Breast epithelium (tissue), 3 donors: Measurements from ENCODE around the gene PLCG2.

Source experiments
- POLR2AphosphoS5 ChIP-seq, 3 donors: sonication (generic); formaldehyde crosslinking; IDR thresholded peaks; one replicate each; pipeline ENCODE4 v1.6.1; 2017; ENCODE audit warnings: antibody characterized with exemption in 3 of 3
- TF ChIP-seq, protein P1 (sequence below), 3 donors: fragments of 450-650 bp; IDR thresholded peaks; one replicate each; pipeline ENCODE4 v1.5.1; 2016 to 2017; ENCODE audit warnings: antibody characterized with exemption in 3 of 3, mild to moderate bottlenecking in 3 of 3, moderate library complexity in 3 of 3

- TF ChIP-seq, protein P1, sequence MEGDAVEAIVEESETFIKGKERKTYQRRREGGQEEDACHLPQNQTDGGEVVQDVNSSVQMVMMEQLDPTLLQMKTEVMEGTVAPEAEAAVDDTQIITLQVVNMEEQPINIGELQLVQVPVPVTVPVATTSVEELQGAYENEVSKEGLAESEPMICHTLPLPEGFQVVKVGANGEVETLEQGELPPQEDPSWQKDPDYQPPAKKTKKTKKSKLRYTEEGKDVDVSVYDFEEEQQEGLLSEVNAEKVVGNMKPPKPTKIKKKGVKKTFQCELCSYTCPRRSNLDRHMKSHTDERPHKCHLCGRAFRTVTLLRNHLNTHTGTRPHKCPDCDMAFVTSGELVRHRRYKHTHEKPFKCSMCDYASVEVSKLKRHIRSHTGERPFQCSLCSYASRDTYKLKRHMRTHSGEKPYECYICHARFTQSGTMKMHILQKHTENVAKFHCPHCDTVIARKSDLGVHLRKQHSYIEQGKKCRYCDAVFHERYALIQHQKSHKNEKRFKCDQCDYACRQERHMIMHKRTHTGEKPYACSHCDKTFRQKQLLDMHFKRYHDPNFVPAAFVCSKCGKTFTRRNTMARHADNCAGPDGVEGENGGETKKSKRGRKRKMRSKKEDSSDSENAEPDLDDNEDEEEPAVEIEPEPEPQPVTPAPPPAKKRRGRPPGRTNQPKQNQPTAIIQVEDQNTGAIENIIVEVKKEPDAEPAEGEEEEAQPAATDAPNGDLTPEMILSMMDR (IDR thresholded peaks at IDR 0.05), result no peak
- TF ChIP-seq POLR2AphosphoS5 (IDR thresholded peaks at IDR 0.05), result no peak
These were observed 39.8 kb downstream of the PLCG2 start for GRCh38 chr16:81818905-81819304.
